ENCODE measurements around the gene CCDC57.
"Not testable (repeated sequence)": the region's sequence is repeated elsewhere in the genome, so short reads cannot be mapped to it uniquely, and the experiment has no call there.

Gene CCDC57, protein sequence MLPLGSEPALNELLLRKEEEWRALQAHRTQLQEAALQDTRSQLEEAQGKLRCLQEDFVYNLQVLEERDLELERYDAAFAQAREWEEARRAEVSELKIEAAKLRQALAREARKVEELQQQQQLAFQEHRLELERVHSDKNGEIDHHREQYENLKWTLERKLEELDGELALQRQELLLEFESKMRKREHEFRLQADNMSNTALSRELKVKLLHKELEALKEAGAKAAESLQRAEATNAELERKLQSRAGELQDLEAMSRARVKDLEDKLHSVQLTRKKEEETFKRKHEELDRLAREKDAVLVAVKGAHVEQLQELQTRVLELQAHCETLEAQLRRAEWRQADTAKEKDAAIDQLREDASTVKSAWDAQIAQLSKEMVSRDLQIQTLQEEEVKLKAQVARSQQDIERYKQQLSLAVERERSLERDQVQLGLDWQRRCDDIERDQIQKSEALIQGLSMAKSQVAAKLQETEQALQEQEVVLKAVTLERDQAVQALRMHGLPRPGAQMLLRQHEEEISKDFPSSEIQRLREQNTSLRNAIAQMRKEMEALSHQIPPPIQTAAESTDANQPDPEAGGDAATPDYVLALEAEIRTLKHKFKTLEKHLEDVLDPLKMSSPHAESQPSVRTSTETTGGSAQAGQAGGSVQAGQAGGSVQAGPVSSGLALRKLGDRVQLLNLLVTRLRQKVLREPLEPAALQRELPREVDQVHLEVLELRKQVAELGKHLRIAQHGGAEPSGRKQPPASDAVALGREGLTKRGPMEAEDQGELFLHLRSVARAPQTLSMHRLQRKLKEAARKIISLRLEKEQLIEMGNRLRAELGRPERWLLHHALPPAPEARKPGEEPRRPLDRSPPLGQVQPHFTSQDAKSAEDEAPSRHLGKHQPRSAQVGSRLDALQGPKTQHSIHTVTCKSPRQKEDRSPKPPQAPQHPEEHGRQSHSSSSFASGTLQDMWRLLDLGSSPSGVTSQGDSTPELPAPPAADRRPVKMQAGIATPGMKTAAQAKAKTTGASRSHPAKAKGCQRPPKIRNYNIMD

DNA sequence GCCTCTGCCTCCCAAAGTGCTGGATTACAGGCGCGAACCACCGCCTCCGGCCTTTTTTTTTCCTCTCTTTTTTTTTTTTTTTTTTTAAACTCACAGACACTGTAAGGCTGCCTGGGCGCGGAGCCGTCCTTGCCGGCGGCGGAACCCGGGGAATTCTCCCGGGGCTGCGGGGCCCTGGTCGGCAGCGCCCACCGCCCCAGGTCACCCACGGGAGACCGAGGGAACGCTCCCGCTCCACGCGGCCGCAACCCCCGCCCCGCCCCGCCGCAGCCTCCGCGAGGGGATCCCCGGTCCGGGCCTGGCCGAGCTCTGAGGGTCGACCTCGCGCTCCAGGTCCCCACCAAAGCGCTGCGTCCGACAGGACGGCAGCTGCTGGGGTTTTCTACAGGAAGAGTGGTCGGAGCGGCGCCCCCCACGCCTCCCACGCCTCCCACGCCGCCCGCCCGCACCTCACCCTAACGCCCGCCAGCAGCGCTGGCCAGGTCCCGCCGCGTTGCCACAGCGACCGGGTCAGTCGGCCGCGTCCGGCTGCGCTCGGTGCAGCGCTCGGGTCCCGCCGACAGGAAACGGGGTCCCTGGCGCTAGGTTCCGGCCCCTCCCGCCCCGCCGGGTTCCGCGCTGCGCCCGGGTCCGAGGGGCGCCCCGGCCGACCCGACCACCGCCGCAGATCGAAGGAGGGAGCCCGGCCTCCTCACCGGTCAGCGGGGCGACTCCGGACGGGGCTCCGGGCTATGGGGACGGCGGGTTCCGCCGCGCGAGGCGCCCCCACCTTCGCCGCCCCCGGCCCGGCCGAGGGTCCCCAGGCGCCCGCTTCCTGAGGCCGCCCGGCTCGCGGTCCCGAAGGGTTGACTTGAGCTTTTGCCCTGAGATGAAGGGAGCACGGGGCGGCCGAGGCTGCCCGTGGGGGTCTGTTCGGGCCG is at the start of gene CCDC57:
Gene CCDC57, minus strand, starts transcription at position 512 of the 920 bp plus-strand sequence. CDS start 10,898 bp downstream, outside the sequence.
- peak; percentile 54 for DNase-seq (ENCODE audit: low read depth)

DNA sequence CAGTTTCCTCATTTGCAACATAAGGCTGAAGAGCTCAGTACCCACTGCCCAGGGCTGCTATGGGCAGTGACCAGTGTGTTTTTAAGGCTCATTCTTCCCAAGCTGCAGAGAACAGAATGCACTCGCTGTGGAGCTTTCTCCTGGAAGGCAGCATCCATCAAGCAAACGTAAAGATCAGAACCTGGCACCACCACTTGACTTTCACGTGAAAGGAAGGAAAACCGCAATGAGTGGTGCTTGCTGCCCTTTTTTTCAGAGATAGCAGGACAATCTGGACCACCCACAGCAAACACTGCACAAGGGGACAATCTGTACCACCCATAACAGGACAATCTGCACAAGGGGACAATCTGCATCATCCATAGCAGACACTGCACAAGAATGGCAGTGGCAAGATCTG is 49.7 kb upstream of the CCDC57 start:
- no peak for DNase-seq (ENCODE audit: low read depth)

DNA sequence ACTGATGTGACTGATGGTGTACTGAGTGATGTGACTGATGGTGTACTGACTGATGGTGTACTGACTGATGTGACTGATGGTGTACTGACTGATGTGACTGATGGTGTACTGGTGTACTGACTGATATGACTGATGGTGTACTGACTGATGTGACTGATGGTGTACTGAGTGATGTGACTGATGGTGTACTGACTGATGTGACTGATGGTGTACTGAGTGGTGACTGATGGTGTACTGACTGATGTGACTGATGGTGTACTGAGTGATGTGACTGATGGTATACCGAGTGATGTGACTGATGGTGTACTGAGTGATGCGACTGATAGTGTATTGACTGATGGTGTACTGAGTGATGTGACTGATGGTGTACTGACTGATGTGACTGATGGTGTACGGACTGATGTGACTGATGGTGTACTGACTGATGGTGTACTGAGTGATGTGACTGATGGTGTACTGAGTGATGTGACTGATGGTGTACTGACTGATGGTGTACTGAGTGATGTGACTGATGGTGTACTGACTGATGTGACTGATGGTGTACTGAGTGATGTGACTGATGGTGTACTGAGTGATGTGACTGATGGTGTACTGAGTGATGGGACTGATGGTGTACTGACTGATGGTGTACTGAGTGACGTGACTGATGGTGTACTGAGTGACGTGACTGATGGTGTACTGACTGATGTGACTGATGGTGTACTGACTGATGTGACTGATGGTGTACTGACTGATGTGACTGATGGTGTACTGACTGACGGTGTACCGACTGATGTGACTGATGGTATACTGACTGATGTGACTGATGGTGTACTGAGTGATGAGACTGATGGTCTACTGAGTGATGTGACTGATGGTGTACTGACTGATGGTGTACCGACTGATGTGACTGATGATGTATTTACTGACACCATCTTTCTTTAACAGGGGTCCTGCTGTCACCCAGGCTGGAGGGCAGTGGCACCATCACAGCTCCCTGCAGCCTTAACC is 47.6 kb upstream of the CCDC57 start:
- not testable (repeated sequence) for DNase-seq (ENCODE audit: low read depth)

DNA sequence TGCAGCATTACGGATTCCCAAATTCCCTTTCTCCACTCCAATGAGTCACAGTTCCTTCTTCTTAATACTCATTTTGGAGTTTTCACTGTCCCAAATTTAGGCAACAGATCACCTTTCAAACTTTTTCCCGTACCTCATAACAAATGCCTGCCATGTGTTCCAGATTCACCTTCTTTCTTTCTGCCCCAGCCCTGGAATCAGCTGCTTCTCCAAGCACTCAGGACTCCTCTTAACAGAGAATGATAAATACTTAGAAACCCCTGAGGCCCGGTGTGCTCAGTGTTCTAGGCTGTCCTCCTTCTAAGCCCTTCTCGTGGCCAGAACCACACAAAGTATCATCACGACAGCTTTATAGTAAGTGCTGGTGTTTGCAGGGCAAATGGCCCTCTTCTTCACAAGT is 45.9 kb upstream of the CCDC57 start:
- DNase-seq (ENCODE audit: low read depth): no peak

DNA sequence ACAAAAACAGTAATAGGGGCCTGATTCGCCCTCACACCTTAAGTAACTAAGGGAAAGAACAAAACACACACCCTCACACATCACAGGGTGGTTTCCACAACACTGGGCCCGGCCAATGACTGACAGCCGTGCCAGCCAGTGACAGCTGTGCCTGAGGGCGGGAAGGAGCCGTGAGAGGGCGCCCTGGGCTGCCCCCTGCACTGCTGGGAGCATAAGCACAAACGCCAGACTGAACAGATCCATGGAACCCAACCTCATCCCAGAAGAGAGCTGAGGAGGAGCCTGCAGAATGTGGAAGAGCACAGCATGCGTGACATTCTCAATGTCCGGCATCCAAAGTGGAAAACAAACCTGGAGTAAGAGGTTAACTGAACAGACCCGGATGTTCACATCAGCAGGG is 44.8 kb upstream of the CCDC57 start:
- no peak for DNase-seq (ENCODE audit: low read depth)

DNA sequence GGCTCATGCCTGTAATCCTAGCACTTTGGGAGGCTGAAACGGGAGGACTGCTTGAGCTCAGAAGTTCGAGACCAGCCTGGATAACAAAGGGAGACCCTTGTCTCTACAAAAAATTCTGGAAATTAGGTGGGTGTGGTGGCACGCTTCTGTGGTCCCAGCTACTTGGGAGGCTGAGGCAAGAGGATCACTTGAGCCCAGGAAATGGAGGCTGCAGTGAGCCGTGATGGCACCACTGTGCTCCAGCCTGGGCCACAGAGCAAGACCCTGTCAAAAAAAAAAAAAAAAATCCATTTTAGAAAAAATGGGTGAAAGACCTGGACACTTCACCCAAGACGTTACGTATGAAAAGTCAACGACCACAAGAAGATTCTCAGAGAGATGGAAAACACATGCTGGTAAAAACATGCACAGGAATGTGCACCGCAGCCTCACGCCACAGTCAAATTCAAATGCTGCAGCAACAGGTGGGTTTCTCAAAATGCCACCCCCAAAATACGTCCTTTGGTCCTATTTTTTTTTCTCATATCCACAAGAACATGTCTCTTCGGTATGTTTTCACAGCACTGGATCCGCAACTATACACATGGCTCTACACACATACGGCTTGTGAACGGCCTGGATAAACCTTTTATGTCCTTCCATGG is 43.7 kb upstream of the CCDC57 start:
- no peak for DNase-seq (ENCODE audit: low read depth)

DNA sequence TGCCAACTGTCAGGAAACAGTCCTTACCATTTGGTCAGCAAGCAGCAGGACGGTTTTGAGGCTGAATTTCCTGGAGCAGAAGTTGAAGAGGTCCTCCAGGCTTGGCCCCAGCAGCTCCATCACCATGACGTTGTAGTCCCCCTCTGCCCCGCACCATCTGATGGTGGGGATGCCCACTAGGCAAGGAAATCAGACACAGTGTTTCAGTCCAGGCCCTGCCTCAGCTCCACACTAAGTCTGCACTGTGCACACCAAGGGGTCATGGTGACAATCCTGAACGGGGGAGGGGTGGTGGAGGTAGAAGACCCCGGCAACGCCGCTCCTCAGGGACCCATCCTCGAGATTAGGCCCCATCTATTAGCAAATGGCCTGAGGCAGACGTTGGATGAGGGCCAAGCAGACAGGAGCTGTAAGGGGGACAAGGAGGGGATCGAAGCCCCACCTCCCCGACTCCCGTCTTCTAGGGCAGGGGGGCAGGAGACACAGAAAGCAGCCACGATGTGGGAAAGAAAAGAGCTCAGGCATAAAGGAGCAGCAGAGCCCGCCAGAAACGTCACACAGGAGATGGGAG is 42.8 kb upstream of the CCDC57 start:
- no peak for DNase-seq (ENCODE audit: low read depth)

DNA sequence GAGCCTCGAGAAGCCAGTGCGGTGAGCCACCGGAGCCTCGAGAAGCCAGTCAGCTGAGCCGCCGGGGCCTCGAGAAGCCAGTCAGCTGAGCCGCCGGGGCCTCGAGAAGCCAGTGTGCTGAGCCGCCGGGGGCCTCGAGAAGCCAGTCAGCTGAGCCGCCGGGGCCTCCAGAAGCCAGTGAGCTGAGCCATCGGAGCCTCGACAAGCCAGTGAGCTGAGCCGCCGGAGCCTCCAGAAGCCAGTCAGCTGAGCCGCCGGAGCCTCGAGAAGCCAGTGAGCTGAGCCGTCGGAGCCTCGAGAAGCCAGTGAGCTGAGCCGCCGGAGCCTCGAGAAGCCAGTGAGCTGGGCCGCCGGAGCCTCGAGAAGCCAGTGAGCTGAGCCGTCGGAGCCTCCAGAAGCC is 42.1 kb upstream of the CCDC57 start:
- not testable (repeated sequence) for DNase-seq (ENCODE audit: low read depth)

DNA sequence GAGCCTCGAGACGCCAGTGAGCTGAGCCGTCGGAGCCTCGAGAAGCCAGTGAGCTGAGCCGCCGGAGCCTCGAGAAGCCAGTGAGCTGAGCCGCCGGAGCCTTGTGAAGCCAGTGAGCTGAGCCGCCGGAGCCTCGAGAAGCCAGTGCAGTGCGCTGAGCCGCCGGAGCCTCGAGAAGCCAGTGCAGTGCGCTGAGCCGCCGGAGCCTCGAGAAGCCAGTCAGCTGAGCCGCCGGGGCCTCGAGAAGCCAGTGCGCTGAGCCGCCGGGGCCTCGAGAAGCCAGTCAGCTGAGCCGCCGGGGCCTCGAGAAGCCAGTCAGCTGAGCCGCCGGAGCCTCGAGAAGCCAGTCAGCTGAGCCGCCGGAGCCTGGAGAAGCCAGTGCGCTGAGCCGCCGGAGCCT is 41.5 kb upstream of the CCDC57 start:
- DNase-seq (ENCODE audit: low read depth): not testable (repeated sequence)

DNA sequence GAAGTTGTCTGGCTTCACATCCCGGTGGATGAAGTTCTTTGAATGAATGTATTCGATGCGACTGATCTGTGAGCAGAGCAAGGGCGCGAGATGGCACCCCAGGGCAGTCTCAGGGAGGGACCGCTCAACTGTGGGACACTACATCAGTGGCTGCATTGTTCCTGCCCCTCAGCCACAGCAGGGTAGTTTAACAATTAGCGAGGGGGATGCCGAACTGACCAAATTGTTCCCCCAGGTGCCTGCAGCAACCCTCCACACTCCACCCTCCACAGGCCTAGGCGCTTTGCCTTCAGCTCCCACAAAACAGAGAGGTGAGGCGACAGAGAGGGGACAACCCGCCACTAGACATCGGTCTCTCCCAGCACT is 40.5 kb upstream of the CCDC57 start:
- DNase-seq (ENCODE audit: low read depth): no peak

DNA sequence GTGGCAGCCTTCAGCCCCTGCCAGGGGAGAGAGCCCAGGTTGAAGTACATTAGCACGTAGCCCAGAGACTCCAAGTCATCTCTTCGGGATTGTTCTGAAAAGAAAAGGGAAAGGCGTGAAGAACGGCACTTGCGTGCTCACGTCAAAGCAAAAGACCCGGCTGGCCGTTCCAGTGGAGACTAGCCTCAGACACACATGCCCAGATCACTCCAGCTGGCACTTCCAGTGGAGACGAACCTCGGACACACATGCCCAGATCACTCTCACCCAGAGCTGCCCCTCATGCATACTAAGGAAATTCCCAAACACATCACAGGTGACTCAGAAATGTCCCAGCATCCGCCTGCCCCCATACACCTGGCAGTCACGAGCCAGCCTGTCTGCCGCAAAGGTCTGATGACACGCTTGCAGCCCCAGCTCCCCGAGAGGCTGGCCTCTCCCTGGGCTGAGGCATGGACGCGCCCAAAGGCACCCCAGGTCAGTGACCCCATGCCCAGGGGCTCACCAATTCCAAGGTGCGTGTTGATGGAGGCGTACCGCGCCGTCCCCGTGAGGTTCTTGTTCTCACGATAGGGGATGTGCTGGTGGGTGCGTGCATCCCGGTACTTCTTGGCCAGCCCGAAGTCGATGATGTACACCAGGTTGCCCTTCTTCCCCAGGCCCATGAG is 40.0 kb upstream of the CCDC57 start:
- no peak for DNase-seq (ENCODE audit: low read depth)

DNA sequence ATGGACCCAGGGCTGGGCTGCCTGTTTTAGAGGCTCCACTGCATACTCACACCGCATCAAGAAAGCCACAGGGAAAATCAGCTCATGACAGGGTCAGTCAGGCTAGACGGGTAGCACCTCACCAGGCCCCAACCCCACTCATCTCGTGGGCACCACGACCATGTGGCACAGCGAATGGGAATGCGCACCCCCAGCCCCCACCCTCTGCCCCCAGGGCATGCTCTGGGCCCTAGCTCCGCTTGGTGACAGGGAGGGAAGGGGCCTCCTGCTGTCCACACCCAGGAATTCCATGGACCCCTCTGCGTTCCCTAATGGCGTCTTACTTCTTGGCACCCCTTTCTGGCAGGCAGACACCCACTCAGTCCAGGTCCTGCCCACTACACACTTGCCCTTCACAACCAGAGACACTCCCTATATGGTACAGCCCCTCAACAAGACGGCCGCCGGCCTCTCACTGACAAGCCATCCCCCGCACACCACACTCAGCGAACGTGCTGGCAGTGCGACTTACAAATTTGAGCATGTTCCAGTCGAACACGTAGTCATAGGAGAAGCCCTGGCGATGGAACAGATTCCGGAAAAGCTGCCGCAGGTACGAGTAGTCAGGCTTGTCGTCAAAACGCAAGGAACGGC is 38.3 kb upstream of the CCDC57 start:
- no peak for DNase-seq (ENCODE audit: low read depth)

DNA sequence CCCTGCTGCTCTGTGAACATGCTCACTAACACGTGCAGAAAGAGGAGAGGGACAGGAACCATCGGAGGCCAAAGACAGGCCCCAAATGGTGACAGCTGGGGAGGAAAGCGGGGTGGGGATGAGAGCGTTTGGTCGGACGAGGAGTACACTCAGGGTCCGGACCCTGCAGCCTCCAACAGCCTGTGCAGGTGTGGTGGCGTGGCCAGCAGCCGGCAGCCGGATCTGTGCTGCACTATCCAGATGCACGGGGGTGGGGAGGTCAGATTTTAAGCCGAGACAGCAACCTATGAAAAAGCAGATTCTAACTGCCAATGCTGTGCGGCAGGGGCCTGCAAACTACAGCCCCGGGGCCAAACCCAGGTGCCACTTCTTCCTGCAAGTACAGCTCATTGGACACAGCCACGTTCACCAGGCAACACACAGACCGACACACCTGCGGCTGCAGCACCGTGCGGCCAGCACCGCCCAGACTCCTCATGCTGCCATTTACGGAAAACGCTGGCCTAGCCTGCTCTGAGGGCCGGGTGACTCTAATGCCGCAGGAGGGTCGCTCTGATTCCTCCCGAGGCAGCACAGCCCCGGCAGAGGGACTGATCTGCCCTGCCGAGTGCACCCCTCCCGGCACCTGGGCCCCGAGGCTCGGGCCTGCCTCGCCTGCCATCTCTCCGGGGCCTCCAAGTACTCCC is 37.4 kb upstream of the CCDC57 start:
- no peak for DNase-seq (ENCODE audit: low read depth)

DNA sequence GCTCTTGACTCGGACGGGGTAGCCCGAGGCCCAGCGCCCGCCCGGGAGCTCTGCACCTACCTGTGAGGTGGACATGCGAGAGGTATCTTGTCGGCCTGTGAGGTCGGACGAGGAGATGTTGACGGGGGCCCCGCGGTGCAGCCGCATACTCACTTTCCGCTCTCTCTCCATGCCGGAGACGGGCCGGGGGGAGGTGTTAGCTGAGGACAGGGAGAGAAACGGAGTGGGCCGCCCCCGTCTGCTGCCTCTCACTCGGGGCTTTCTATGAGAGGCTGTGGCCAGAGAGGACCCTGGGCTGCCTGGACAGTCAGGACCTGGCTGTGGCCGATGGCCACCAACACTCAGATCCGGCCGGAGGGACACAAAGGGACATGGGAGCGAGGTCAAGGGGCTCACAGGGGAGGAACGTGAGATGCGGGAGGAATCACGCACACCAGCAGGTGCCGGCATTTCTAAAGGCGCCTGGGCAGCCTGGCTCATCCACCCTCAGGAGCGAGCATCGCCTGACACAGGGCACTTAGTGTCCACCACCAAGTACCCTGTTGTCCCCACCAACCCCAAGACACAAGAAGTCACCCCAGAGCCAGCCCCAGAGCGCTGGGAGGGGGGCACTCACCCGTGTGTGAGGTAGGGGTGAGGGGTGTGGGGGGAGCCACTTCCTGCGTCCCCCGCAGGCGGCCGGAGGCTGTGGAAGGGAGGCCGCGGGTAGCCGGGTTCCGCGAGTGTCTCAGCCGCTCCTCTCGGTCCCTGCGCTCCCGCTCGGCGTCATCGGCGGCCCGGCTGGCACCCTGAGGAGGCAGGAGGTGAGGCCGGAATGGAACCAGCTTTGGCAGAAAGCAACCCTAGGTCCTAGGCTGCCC is 36.4 kb upstream of the CCDC57 start:
- no peak for DNase-seq (ENCODE audit: low read depth)

DNA sequence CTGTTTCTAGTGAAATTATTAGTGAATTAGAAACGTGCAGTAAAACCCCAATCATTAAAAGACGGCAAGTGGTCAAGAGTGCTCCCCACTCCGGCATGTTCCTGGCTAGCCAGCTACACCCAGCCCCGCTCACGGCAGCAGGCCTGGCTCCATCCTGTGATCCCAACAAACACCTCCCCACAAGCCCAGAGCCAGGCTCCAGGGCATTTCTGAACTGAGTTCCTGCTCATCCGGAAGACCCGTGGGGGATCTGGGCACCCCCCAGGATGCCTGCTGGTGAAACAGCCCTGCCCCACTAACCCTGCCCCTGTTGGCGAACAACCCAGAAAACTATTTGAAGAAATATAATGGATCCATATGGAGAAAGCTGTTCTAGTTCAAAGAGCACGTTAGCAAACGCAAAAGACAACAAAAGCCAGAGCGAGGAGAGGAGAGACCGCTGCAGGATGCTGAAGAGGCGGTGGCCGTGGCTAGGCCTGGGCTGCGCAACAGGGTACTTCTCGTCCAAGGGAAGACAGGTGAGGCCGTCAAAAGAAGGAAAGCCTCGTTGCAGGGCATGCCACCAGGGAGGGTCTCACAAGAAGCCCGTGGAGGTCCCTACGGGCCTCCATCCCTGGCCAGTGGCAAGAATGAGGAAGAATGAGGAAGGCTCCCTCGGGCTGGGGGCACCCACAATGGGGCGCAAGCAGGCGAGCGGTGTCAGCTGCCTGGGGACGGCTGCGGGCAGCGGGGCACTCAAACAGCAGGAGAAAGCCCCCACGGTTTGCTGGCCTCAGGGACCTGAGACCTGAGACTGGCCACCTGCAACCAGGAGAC is 35.4 kb upstream of the CCDC57 start:
- DNase-seq (ENCODE audit: low read depth): no peak

DNA sequence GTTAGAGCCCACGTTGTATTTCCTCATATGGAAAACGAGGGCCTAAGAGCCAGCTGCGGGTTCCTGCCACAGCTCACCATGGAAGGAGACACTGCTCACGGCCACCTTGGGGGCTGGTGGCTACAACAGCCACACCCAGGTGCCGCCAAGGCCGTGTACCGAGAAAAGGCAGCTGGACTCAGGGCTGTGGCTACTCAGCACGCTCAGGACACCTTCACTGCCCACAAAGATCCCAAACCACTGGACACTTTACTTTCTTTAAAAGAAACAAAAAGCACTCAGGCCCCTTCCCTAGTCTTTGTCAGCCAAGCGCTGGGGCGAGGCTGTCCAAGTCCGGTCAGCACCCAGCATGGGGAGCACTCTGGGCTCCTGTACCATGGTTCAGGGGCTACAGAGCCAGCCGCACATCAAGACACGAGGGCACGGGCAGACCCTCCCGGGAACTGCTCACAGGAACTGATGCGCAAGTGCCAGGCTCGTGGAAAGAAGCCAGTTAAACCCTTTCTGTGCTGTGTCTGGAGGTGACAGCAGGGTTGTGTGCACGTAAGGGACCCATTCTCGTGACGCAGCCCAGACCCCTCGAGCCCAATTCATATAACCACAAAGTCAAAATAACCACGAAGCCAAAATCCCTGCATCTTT is 34.7 kb upstream of the CCDC57 start:
- DNase-seq (ENCODE audit: low read depth): no peak
